ENCODE data around the gene PCF11. TPM values are rescaled to one million over a fixed set of nuclear protein-coding genes. Genes with fewer than 3 reads are reported as not detected.

PCF11 gene
- total RNA-seq, 1 experiment from 2014 or later, result 20.1 TPM

GRCh38 chr11:83140691-83141455, 16.1 kb upstream of the PCF11 start:
- in situ Hi-C loops (cut with HindIII; ENCODE audit: low pct_unique_long_range_greater_than_20kb, low sequenced_read_pairs), result no loop called here
- DNase-seq (ENCODE audit: low read depth, low spot score), result no peak

GRCh38 chr11:83147895-83148294, 9.0 kb upstream of the PCF11 start:
- in situ Hi-C loops (cut with HindIII; ENCODE audit: low pct_unique_long_range_greater_than_20kb, low sequenced_read_pairs), result no loop called here
- DNase-seq (ENCODE audit: low read depth, low spot score), result no peak

GRCh38 chr11:83150450-83150849, 6.5 kb upstream of the PCF11 start:
- DNase-seq (ENCODE audit: low read depth, low spot score), result peak; percentile 73
- in situ Hi-C loops (cut with HindIII; ENCODE audit: low pct_unique_long_range_greater_than_20kb, low sequenced_read_pairs), result no loop called here

- in situ Hi-C loops (cut with HindIII; ENCODE audit: low pct_unique_long_range_greater_than_20kb, low sequenced_read_pairs), result no loop called here
- DNase-seq (ENCODE audit: low read depth, low spot score), result no peak
Measured at GRCh38 chr11:83151274-83151977, 5.5 kb upstream of the PCF11 start.

GRCh38 chr11:83152264-83152663, 4.7 kb upstream of the PCF11 start:
- no peak for DNase-seq (ENCODE audit: low read depth, low spot score)
- in situ Hi-C loops (cut with HindIII; ENCODE audit: low pct_unique_long_range_greater_than_20kb, low sequenced_read_pairs), result no loop called here

GRCh38 chr11:83153764-83154163, 3.2 kb upstream of the PCF11 start:
- in situ Hi-C loops (cut with HindIII; ENCODE audit: low pct_unique_long_range_greater_than_20kb, low sequenced_read_pairs), result no loop called here
- DNase-seq (ENCODE audit: low read depth, low spot score), result no peak

- DNase-seq (ENCODE audit: low read depth, low spot score), result peak; percentile 99
- in situ Hi-C loops (cut with HindIII; ENCODE audit: low pct_unique_long_range_greater_than_20kb, low sequenced_read_pairs), result no loop called here
Measured at GRCh38 chr11:83156144-83156995, 561 bp upstream of the PCF11 start.

GRCh38 chr11:83157594-83158356, 844 bp downstream of the PCF11 start:
- in situ Hi-C loops (cut with HindIII; ENCODE audit: low pct_unique_long_range_greater_than_20kb, low sequenced_read_pairs), result no loop called here
- peak; percentile 63 for DNase-seq (ENCODE audit: low read depth, low spot score)

- DNase-seq (ENCODE audit: low read depth, low spot score), result no peak
- in situ Hi-C loops (cut with HindIII; ENCODE audit: low pct_unique_long_range_greater_than_20kb, low sequenced_read_pairs), result no loop called here
Measured at GRCh38 chr11:83158357-83158786, 1.4 kb downstream of the PCF11 start.

GRCh38 chr11:83158965-83159901, 2.3 kb downstream of the PCF11 start:
- no peak for DNase-seq (ENCODE audit: low read depth, low spot score)
- in situ Hi-C loops (cut with HindIII; ENCODE audit: low pct_unique_long_range_greater_than_20kb, low sequenced_read_pairs), result no loop called here

- in situ Hi-C loops (cut with HindIII; ENCODE audit: low pct_unique_long_range_greater_than_20kb, low sequenced_read_pairs), result no loop called here
- no peak for DNase-seq (ENCODE audit: low read depth, low spot score)
Measured at GRCh38 chr11:83159902-83160865, 3.3 kb downstream of the PCF11 start.

GRCh38 chr11:83161610-83162199, 4.8 kb downstream of the PCF11 start:
- in situ Hi-C loops (cut with HindIII; ENCODE audit: low pct_unique_long_range_greater_than_20kb, low sequenced_read_pairs), result no loop called here
- DNase-seq (ENCODE audit: low read depth, low spot score), result no peak

GRCh38 chr11:83162377-83162776, 5.4 kb downstream of the PCF11 start:
- no peak for DNase-seq (ENCODE audit: low read depth, low spot score)
- in situ Hi-C loops (cut with HindIII; ENCODE audit: low pct_unique_long_range_greater_than_20kb, low sequenced_read_pairs), result no loop called here

GRCh38 chr11:83166193-83166866, 9.4 kb downstream of the PCF11 start:
- in situ Hi-C loops (cut with HindIII; ENCODE audit: low pct_unique_long_range_greater_than_20kb, low sequenced_read_pairs), result no loop called here
- no peak for DNase-seq (ENCODE audit: low read depth, low spot score)

GRCh38 chr11:83168756-83169155, 11.8 kb downstream of the PCF11 start:
- in situ Hi-C loops (cut with HindIII; ENCODE audit: low pct_unique_long_range_greater_than_20kb, low sequenced_read_pairs), result no loop called here
- DNase-seq (ENCODE audit: low read depth, low spot score), result no peak
